ENCODE data around the gene SLAIN2.

Gene SLAIN2

GRCh38 chr4:48429709-48430474 is 88.6 kb downstream of the SLAIN2 start:
- TF ChIP-seq, protein P1, sequence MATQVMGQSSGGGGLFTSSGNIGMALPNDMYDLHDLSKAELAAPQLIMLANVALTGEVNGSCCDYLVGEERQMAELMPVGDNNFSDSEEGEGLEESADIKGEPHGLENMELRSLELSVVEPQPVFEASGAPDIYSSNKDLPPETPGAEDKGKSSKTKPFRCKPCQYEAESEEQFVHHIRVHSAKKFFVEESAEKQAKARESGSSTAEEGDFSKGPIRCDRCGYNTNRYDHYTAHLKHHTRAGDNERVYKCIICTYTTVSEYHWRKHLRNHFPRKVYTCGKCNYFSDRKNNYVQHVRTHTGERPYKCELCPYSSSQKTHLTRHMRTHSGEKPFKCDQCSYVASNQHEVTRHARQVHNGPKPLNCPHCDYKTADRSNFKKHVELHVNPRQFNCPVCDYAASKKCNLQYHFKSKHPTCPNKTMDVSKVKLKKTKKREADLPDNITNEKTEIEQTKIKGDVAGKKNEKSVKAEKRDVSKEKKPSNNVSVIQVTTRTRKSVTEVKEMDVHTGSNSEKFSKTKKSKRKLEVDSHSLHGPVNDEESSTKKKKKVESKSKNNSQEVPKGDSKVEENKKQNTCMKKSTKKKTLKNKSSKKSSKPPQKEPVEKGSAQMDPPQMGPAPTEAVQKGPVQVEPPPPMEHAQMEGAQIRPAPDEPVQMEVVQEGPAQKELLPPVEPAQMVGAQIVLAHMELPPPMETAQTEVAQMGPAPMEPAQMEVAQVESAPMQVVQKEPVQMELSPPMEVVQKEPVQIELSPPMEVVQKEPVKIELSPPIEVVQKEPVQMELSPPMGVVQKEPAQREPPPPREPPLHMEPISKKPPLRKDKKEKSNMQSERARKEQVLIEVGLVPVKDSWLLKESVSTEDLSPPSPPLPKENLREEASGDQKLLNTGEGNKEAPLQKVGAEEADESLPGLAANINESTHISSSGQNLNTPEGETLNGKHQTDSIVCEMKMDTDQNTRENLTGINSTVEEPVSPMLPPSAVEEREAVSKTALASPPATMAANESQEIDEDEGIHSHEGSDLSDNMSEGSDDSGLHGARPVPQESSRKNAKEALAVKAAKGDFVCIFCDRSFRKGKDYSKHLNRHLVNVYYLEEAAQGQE (IDR thresholded peaks at IDR 0.05; ENCODE audit: insufficient read depth in 1 of 2, low read depth in 2 of 2, low read length in 2 of 2) = no peak
- TF ChIP-seq SIN3A (IDR thresholded peaks at IDR 0.05; ENCODE audit: borderline replicate concordance, insufficient read depth, low read length) (no peak), FOXP2 (optimal IDR thresholded peaks at IDR 0.05; ENCODE audit: borderline replicate concordance, extremely low read depth, extremely low read length, insufficient read depth) (no peak), POLR2AphosphoS5 (IDR thresholded peaks at IDR 0.05; ENCODE audit: low read depth, low read length) (no peak), TAF1 (IDR thresholded peaks at IDR 0.05; ENCODE audit: borderline replicate concordance, insufficient read depth, low read length) (no peak)

DNA sequence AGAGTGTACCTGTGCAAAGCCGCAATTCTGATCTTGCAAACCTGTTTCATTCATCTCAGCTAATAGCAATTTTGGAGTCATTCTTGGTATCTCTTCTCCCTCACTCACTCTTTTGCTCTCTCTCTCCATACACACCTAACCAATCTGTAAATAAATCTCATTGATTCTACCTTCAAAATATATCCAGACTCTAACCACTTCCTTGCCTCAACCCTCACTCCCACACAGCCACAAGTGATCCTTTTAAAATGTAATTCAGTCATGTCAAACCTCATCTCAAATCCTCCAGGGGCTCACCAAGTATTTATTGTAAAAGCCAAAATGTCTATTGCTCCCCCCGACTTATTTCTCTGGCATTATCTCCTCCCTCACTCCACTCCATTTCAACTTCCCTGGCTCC is 90.1 kb downstream of the SLAIN2 start:
- TF ChIP-seq SIN3A (IDR thresholded peaks at IDR 0.05; ENCODE audit: borderline replicate concordance, insufficient read depth, low read length) = no peak
- no peak for TF ChIP-seq POLR2AphosphoS5 (IDR thresholded peaks at IDR 0.05; ENCODE audit: low read depth, low read length)
- TF ChIP-seq FOXP2 (optimal IDR thresholded peaks at IDR 0.05; ENCODE audit: borderline replicate concordance, extremely low read depth, extremely low read length, insufficient read depth) = no peak
- TF ChIP-seq TAF1 (IDR thresholded peaks at IDR 0.05; ENCODE audit: borderline replicate concordance, insufficient read depth, low read length) = no peak
- TF ChIP-seq, protein P1 (IDR thresholded peaks at IDR 0.05; ENCODE audit: insufficient read depth in 1 of 2, low read depth in 2 of 2, low read length in 2 of 2) = no peak

DNA sequence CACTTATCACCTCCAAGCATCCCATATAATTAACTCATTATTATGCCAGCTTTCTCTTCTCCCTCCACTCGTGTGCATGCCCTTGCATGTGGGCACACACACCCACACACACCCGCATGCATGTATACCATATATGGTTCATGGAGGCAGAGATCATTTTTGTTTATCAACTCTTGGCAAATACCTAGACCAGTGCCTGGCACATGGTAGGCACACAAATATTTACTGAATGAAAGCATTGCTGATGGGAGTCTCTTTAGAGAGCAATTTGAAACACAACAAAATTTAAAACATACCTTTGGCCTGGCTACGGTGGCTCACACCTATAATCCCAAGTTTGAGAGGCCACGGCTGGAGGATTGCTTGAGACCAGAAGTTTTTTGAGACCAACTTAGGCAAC is 90.7 kb downstream of the SLAIN2 start:
- TF ChIP-seq POLR2AphosphoS5 (IDR thresholded peaks at IDR 0.05; ENCODE audit: low read depth, low read length) (no peak), SIN3A (IDR thresholded peaks at IDR 0.05; ENCODE audit: borderline replicate concordance, insufficient read depth, low read length) (no peak), TAF1 (IDR thresholded peaks at IDR 0.05; ENCODE audit: borderline replicate concordance, insufficient read depth, low read length) (no peak), FOXP2 (optimal IDR thresholded peaks at IDR 0.05; ENCODE audit: borderline replicate concordance, extremely low read depth, extremely low read length, insufficient read depth) (no peak)
- TF ChIP-seq, protein P1 (IDR thresholded peaks at IDR 0.05; ENCODE audit: insufficient read depth in 1 of 2, low read depth in 2 of 2, low read length in 2 of 2) = no peak

- TF ChIP-seq FOXP2 (optimal IDR thresholded peaks at IDR 0.05; ENCODE audit: borderline replicate concordance, extremely low read depth, extremely low read length, insufficient read depth) (no peak), TAF1 (IDR thresholded peaks at IDR 0.05; ENCODE audit: borderline replicate concordance, insufficient read depth, low read length) (no peak), POLR2AphosphoS5 (IDR thresholded peaks at IDR 0.05; ENCODE audit: low read depth, low read length) (no peak), SIN3A (IDR thresholded peaks at IDR 0.05; ENCODE audit: borderline replicate concordance, insufficient read depth, low read length) (no peak)
- TF ChIP-seq, protein P1 (IDR thresholded peaks at IDR 0.05; ENCODE audit: insufficient read depth in 1 of 2, low read depth in 2 of 2, low read length in 2 of 2) = no peak
Measured at GRCh38 chr4:48436318-48436717, 95.0 kb downstream of the SLAIN2 start.

Data from PFSK-1 (cell line).